Tibial nerve (tissue), 4 donors: Measurements from ENCODE around the gene KMT2C.

Experiments
- CTCF ChIP-seq, 5 experiments: fragments of 200-600 bp in 3 of 5; fragments of 450-650 bp in 2 of 5; sonication (generic) in 3 of 5; IDR thresholded peaks; one replicate each; pipeline ENCODE4 v1.5.1; 2016 to 2019; ENCODE audit warnings: antibody characterized with exemption in 5 of 5, mild to moderate bottlenecking in 3 of 5, moderate library complexity in 2 of 5
- EP300 ChIP-seq, 2 donors: sonication (generic); formaldehyde crosslinking; IDR thresholded peaks; one replicate each; pipeline ENCODE4 v1.6.1; 2017; ENCODE audit warnings: antibody characterized with exemption in 2 of 2, mild to moderate bottlenecking in 1 of 2

GRCh38 chr7:152090747-152091146 lies 345.1 kb downstream of the KMT2C start:
- TF ChIP-seq CTCF (IDR thresholded peaks at IDR 0.05) (no peak), EP300 (IDR thresholded peaks at IDR 0.05) (no peak)
